A549 (cell line): ENCODE results near the gene PLPP4. TPM values are rescaled to one million over a fixed set of nuclear protein-coding genes. Genes with fewer than 3 reads are reported as not detected.

Source experiments
- ATAC-seq, 2 experiments: fragments of 200-7000 bp in 1 of 2; fragments of >200 bp in 1 of 2; cut with Nextera tagmentation in 1 of 2; cut with Tn5 transposase in 1 of 2; 3 replicates each; pipeline versions ENCODE4 v1.8.0 to v1.9.1; 2018 to 2020; ENCODE audit warnings: mild to moderate bottlenecking in 1 of 2, moderate library complexity in 1 of 2
- CTCF ChIA-PET: fragments of 300-600 bp; sonication (Branson Sonifier 250); formaldehyde crosslinking; extraction: SDS; loops from one replicate; lab custom pipeline; 2021; ENCODE audit warnings: antibody characterized with exemption, inconsistent platforms; lab: Yijun Ruan, JAX
- POLR2A ChIA-PET: fragments of 350-600 bp; formaldehyde crosslinking; extraction: SDS; loops from one replicate; lab custom pipeline; 2021; ENCODE audit warnings: antibody characterized with exemption, inconsistent platforms; lab: Yijun Ruan, JAX
- DNase-seq, 2 experiments: peaks; one replicate each; pipeline versions ENCODE4 v3.0.0 to v3.0.0-alpha.2; 2011 to 2016; ENCODE audit warnings: low read depth in 1 of 2, low spot score in 1 of 2
- FAIRE-seq: peaks from 2 replicates; lab custom pipeline; 2011; peaks lifted over from hg19 to GRCh38; lab: Jason Lieb, UNC
- H3K27ac ChIP-seq, 2 experiments: fragments of >200 bp; sonication (Bioruptor Twin); formaldehyde crosslinking; 3 replicates each; pipeline ENCODE4 v1.5.1; 2016 to 2017
- H3K4me1 ChIP-seq: fragments of >200 bp; sonication (Bioruptor Twin); formaldehyde crosslinking; 3 replicates; pipeline ENCODE4 v1.6.1; 2016
- H3K4me2 ChIP-seq: fragments of >200 bp; sonication (Bioruptor Twin); formaldehyde crosslinking; 3 replicates; pipeline ENCODE4 v1.6.1; 2016
- H3K4me3 ChIP-seq: fragments of >200 bp; sonication (Bioruptor Twin); formaldehyde crosslinking; 3 replicates; pipeline ENCODE4 v1.5.1; 2016
- H3K9me3 ChIP-seq: fragments of >200 bp; sonication (Bioruptor Twin); formaldehyde crosslinking; 3 replicates; pipeline ENCODE4 v1.6.1; 2016
- CEBPB ChIP-seq, 2 experiments: fragments of >200 bp in 1 of 2; sonication (Bioruptor Twin) in 1 of 2; formaldehyde crosslinking in 1 of 2; IDR thresholded peaks; 2 replicates each; pipeline ENCODE4 v1.6.1; 2012 to 2016
- CHD2 ChIP-seq: fragments of 150-350 bp; IDR thresholded peaks from 2 replicates; pipeline ENCODE4 v1.6.1; 2014; ENCODE audit warnings: low read length; ENCODE audit not compliant: partially characterized antibody
- EHMT2 ChIP-seq: fragments of 200-600 bp; sonication (generic); IDR thresholded peaks from 2 replicates; pipeline ENCODE4 v1.6.1; 2016; ENCODE audit warnings: antibody characterized with exemption, low read depth, mild to moderate bottlenecking, moderate library complexity
- ESRRA ChIP-seq: fragments of 150-350 bp; IDR thresholded peaks from 2 replicates; pipeline ENCODE4 v1.6.1; 2014; ENCODE audit warnings: mild to moderate bottlenecking, low read length, borderline replicate concordance
- FOSB ChIP-seq: fragments of 250-450 bp; sonication (Bioruptor Pico); IDR thresholded peaks from 2 replicates; pipeline ENCODE4 v1.5.0; 2020; ENCODE audit warnings: mild to moderate bottlenecking, moderate library complexity
- FOSL2 ChIP-seq, 2 experiments: fragments of 450-650 bp in 1 of 2; fragments of >200 bp in 1 of 2; sonication (Bioruptor Twin) in 1 of 2; formaldehyde crosslinking; IDR thresholded peaks; 2 replicates each; pipeline versions ENCODE4 v1.5.0 to v1.6.1; 2016 to 2020; ENCODE audit warnings: mild to moderate bottlenecking in 1 of 2, moderate library complexity in 1 of 2
- FOXS1 ChIP-seq: fragments of 250-450 bp; sonication (Bioruptor Pico); IDR thresholded peaks from 2 replicates; pipeline ENCODE4 v1.5.0; 2020; ENCODE audit warnings: mild to moderate bottlenecking, moderate library complexity
- GATA3 ChIP-seq: IDR thresholded peaks from 2 replicates; pipeline ENCODE4 v1.6.1; 2012; ENCODE audit warnings: borderline replicate concordance
- HEYL ChIP-seq: fragments of 250-450 bp; sonication (Bioruptor Pico); IDR thresholded peaks from 2 replicates; pipeline ENCODE4 v1.8.0; 2021; ENCODE audit warnings: mild to moderate bottlenecking, moderate library complexity
- HOXA7 ChIP-seq: fragments of 250-450 bp; sonication (Bioruptor Pico); IDR thresholded peaks from 2 replicates; pipeline ENCODE4 v1.5.0; 2020; ENCODE audit warnings: mild to moderate bottlenecking, moderate library complexity
- HOXB13 ChIP-seq: fragments of 250-450 bp; sonication (Bioruptor Pico); IDR thresholded peaks from 2 replicates; pipeline ENCODE4 v1.5.0; 2020; ENCODE audit warnings: low read depth, mild to moderate bottlenecking, moderate library complexity
- HOXB5 ChIP-seq: fragments of 250-450 bp; sonication (Bioruptor Pico); IDR thresholded peaks from 2 replicates; pipeline ENCODE4 v1.5.0; 2020; ENCODE audit warnings: mild to moderate bottlenecking, moderate library complexity
- JUN ChIP-seq, 2 experiments: fragments of >200 bp; sonication (Bioruptor Twin); formaldehyde crosslinking; IDR thresholded peaks; 2 replicates in 1 of 2; 3 replicates in 1 of 2; pipeline ENCODE4 v1.6.1; 2016 to 2017
- JUNB ChIP-seq: fragments of >200 bp; sonication (Bioruptor Twin); formaldehyde crosslinking; IDR thresholded peaks from 2 replicates; pipeline ENCODE4 v1.6.1; 2016
- KDM1A ChIP-seq: fragments of 200-600 bp; sonication (generic); IDR thresholded peaks from 2 replicates; pipeline ENCODE4 v1.6.1; 2016; ENCODE audit warnings: low read depth, mild to moderate bottlenecking
- KDM5A ChIP-seq: fragments of 200-600 bp; sonication (generic); IDR thresholded peaks from 2 replicates; pipeline ENCODE4 v1.6.1; 2016; ENCODE audit warnings: antibody characterized with exemption, mild to moderate bottlenecking
- MAZ ChIP-seq: fragments of 150-350 bp; IDR thresholded peaks from 2 replicates; pipeline ENCODE4 v1.6.1; 2014; ENCODE audit warnings: antibody characterized with exemption, low read depth, low read length, borderline replicate concordance
- NFE2L2 ChIP-seq: fragments of 150-350 bp; conservative IDR thresholded peaks from 2 replicates; pipeline ENCODE4 v1.6.1; 2014; ENCODE audit warnings: low read length
- NPAS2 ChIP-seq: fragments of 250-450 bp; sonication (Bioruptor Pico); IDR thresholded peaks from 2 replicates; pipeline ENCODE4 v1.8.0; 2022; ENCODE audit warnings: mild to moderate bottlenecking, moderate library complexity, borderline replicate concordance
- POLR2A ChIP-seq: IDR thresholded peaks from 2 replicates; pipeline ENCODE4 v1.6.1; 2012; ENCODE audit warnings: mild to moderate bottlenecking, low read length
- POLR2AphosphoS2 ChIP-seq: conservative IDR thresholded peaks from 2 replicates; pipeline ENCODE4 v1.6.1; 2012; ENCODE audit warnings: low read length, improper control_type of control experiment, inconsistent platforms
- SMC3 ChIP-seq: fragments of >200 bp; sonication (Bioruptor Twin); formaldehyde crosslinking; IDR thresholded peaks from 3 replicates; pipeline ENCODE4 v1.6.1; 2018; ENCODE audit warnings: inconsistent platforms
- SREBF2 ChIP-seq: fragments of 450-650 bp; IDR thresholded peaks from 2 replicates; pipeline ENCODE4 v1.6.1; 2014; ENCODE audit warnings: mild to moderate bottlenecking, moderate library complexity
- TFCP2L1 ChIP-seq: fragments of 250-450 bp; sonication (Bioruptor Pico); IDR thresholded peaks from 2 replicates; pipeline ENCODE4 v1.5.0; 2021; ENCODE audit warnings: mild to moderate bottlenecking
- WGBS: methylation state at CpG from one replicate; pipeline ENCODE4 v1.1.6; 2017; ENCODE audit errors: missing lambda C conversion rate; 5-methylcytosine and 5-hydroxymethylcytosine counted together
- polyA plus RNA-seq, 4 experiments: library from polyadenylated mRNA; depleted of rRNA in 3 of 4; stranded (reverse); fragments of >200 nt; fragmentation: RNase III in 1 of 4; extraction: RNeasy Plus Mini Kit Qiagen cat#74134 plus additional on column Dnase treatment in 1 of 4; gene quantifications; 2 replicates in 3 of 4; 3 replicates in 1 of 4; pipeline ENCODE4 v1.2.3, GENCODE V29; 2011 to 2017
- TF ChIP-seq, protein P1 (sequence below): IDR thresholded peaks from 2 replicates; pipeline ENCODE4 v1.6.1; 2012; ENCODE audit warnings: low read depth, borderline replicate concordance
- TF ChIP-seq, protein P2 (sequence below): IDR thresholded peaks from 2 replicates; pipeline ENCODE4 v1.6.1; 2012
- TF ChIP-seq, protein P3 (sequence below): fragments of 450-650 bp; IDR thresholded peaks from 2 replicates; pipeline ENCODE4 v1.6.1; 2014; ENCODE audit warnings: antibody characterized with exemption
- TF ChIP-seq, protein P4 (sequence below): fragments of 200-600 bp; sonication (generic); IDR thresholded peaks from 2 replicates; pipeline ENCODE4 v1.6.1; 2016; ENCODE audit warnings: antibody characterized with exemption, mild to moderate bottlenecking, moderate library complexity

PLPP4 gene
- polyA plus RNA-seq, 2 of the 4 experiments (the other 2 are of a cell fraction) = not detected

DNA sequence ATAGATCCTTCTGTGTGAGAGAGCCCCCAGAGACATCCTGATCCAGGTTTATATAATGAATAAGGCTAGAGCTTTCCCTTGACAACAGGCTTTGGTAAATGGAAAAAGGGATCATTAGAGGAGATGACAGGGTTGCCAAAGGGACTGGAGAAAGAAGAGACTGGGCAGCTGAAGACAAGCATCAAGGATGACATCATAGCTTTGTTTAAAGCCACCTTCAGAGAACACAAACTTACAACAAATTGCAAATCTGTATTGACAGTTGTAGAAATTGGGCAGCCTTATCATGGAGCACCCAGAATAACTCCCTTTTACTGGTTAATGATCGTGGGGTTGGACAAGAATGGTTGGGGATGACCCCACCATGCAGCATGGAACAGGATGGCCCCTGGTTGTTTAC is 3.7 kb upstream of the PLPP4 start:
- Histone ChIP-seq H3K4me1 (no peaks in the 10 kb centered on the region), H3K4me3 (no peak overlapping the region), H3K4me2 (no peak overlapping the region), H3K27ac (no peak overlapping the region), H3K9me3 (no peaks in the 10 kb centered on the region)
- POLR2A ChIA-PET = no interaction called here
- no peak for DNase-seq
- no peak for TF ChIP-seq KDM5A
- TF ChIP-seq MAZ = no peak
- no peak for TF ChIP-seq NFE2L2
- no peak for TF ChIP-seq POLR2A
- TF ChIP-seq, protein P1, sequence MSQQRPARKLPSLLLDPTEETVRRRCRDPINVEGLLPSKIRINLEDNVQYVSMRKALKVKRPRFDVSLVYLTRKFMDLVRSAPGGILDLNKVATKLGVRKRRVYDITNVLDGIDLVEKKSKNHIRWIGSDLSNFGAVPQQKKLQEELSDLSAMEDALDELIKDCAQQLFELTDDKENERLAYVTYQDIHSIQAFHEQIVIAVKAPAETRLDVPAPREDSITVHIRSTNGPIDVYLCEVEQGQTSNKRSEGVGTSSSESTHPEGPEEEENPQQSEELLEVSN = no peak
- TF ChIP-seq JUNB = no peak
- no peak for TF ChIP-seq HOXB13 (CRISPR knock-in tag)
- no peak for TF ChIP-seq HOXB5
- TF ChIP-seq, protein P2, sequence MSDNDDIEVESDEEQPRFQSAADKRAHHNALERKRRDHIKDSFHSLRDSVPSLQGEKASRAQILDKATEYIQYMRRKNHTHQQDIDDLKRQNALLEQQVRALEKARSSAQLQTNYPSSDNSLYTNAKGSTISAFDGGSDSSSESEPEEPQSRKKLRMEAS = no peak
- TF ChIP-seq, protein P3, sequence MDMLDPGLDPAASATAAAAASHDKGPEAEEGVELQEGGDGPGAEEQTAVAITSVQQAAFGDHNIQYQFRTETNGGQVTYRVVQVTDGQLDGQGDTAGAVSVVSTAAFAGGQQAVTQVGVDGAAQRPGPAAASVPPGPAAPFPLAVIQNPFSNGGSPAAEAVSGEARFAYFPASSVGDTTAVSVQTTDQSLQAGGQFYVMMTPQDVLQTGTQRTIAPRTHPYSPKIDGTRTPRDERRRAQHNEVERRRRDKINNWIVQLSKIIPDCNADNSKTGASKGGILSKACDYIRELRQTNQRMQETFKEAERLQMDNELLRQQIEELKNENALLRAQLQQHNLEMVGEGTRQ = no peak
- no peak for TF ChIP-seq ESRRA
- TF ChIP-seq JUN (IDR thresholded peaks at IDR 0.05) = no peak
- TF ChIP-seq FOXS1 (CRISPR knock-in tag) = no peak
- no peak for TF ChIP-seq HOXA7 (CRISPR knock-in tag)
- no peak for TF ChIP-seq TFCP2L1 (CRISPR knock-in tag)
- TF ChIP-seq, protein P4, sequence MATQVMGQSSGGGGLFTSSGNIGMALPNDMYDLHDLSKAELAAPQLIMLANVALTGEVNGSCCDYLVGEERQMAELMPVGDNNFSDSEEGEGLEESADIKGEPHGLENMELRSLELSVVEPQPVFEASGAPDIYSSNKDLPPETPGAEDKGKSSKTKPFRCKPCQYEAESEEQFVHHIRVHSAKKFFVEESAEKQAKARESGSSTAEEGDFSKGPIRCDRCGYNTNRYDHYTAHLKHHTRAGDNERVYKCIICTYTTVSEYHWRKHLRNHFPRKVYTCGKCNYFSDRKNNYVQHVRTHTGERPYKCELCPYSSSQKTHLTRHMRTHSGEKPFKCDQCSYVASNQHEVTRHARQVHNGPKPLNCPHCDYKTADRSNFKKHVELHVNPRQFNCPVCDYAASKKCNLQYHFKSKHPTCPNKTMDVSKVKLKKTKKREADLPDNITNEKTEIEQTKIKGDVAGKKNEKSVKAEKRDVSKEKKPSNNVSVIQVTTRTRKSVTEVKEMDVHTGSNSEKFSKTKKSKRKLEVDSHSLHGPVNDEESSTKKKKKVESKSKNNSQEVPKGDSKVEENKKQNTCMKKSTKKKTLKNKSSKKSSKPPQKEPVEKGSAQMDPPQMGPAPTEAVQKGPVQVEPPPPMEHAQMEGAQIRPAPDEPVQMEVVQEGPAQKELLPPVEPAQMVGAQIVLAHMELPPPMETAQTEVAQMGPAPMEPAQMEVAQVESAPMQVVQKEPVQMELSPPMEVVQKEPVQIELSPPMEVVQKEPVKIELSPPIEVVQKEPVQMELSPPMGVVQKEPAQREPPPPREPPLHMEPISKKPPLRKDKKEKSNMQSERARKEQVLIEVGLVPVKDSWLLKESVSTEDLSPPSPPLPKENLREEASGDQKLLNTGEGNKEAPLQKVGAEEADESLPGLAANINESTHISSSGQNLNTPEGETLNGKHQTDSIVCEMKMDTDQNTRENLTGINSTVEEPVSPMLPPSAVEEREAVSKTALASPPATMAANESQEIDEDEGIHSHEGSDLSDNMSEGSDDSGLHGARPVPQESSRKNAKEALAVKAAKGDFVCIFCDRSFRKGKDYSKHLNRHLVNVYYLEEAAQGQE = no peak
- no peak for TF ChIP-seq GATA3
- TF ChIP-seq SREBF2 = no peak
- no peak for TF ChIP-seq NPAS2 (CRISPR knock-in tag)
- CTCF ChIA-PET = interaction anchor here (2.6 kb wide), 1 partner anchor 30 kb away, joined by 6 read pairs; no protein-coding TSS in a partner anchor
- no peak for ATAC-seq
- WGBS = 8% methylated on average over 1 of the region's 1 CpG
- FAIRE-seq = no peak

DNA sequence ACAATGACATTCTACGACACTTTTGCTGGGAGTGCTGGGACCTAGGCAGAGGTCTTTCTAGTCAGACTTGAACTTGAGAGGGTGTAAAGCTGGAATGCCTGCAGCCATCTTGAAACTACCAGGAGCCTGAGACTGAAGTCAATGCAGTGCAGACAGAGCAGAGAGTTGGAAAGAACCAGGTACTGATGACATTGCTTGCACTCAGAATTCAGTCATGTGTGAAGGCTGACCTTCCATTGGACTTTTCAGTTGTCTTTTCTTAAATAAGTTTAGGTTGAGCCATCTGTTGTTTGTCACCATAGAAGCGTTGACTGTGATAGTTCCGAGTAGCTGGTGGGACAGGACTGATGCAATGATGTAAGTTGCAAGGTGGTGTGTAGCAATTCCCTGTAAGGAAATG is 3.1 kb upstream of the PLPP4 start:
- H3K4me2 ChIP-seq = no peak overlapping the region
- POLR2A ChIA-PET = no interaction called here
- FAIRE-seq (no peak), ATAC-seq (no peak), DNase-seq (no peak)
- no peak overlapping the region for H3K4me3 ChIP-seq
- TF ChIP-seq EHMT2 (no peak), SMC3 (no peak), POLR2AphosphoS2 (no peak), HOXA7 (CRISPR knock-in tag) (no peak), HEYL (no peak), CEBPB (IDR thresholded peaks at IDR 0.05) (no peak), GATA3 (no peak), CHD2 (no peak), FOSL2 (IDR thresholded peaks at IDR 0.05) (no peak), FOSL2 (CRISPR knock-in tag; IDR thresholded peaks at IDR 0.05) (no peak), FOSB (no peak), KDM1A (no peak)
- TF ChIP-seq, protein P1 = no peak
- TF ChIP-seq, protein P3 = no peak
- no peak overlapping the region for H3K27ac ChIP-seq
- no peaks in the 10 kb centered on the region for H3K9me3 ChIP-seq
- CTCF ChIA-PET = interaction anchor here (2.6 kb wide), 1 partner anchor 31 kb away, joined by 6 read pairs; no protein-coding TSS in a partner anchor
- H3K4me1 ChIP-seq = no peaks in the 10 kb centered on the region
- WGBS = 4% methylated on average over 3 of the region's 3 CpGs
